H1 (cell line): ENCODE data around the gene ZNF182. TPM values are rescaled to one million over a fixed set of nuclear protein-coding genes. Genes with fewer than 3 reads are reported as not detected.

ENCODE experiments used
- CBX5 ChIP-seq: fragments of 300-800, 300-1000 bp; sonication (generic); IDR thresholded peaks from 2 replicates; pipeline ENCODE4 v1.7.1; 2016; ENCODE audit warnings: antibody characterized with exemption, low read length, low read depth
- CEBPB ChIP-seq: IDR thresholded peaks from 2 replicates; pipeline ENCODE4 v1.6.1; 2012; ENCODE audit warnings: low read depth, low read length
- SIN3A ChIP-seq, 2 experiments: IDR thresholded peaks in 1 of 2; conservative IDR thresholded peaks in 1 of 2; 2 replicates each; pipeline ENCODE4 v1.6.1; 2011 to 2012; ENCODE audit warnings: low read length in 2 of 2, improper control_type of control experiment in 1 of 2, low read depth in 1 of 2, mild to moderate bottlenecking in 1 of 2
- SRF ChIP-seq: IDR thresholded peaks from 2 replicates; pipeline ENCODE4 v1.6.1; 2011; ENCODE audit warnings: mild to moderate bottlenecking, low read depth, low read length, moderate library complexity
- TEAD4 ChIP-seq: IDR thresholded peaks from 2 replicates; pipeline ENCODE4 v1.6.1; 2012; ENCODE audit warnings: low read depth, low read length, inconsistent platforms, mixed read lengths
- polyA plus RNA-seq, 7 experiments: library from polyadenylated mRNA; depleted of rRNA in 3 of 7; stranded (reverse) in 5 of 7; unstranded in 2 of 7; fragments of >200 nt in 5 of 7; fragments of 200-250 nt in 2 of 7; gene quantifications; 1 replicate in 5 of 7; 2 replicates in 1 of 7; 4 replicates in 1 of 7; pipeline versions ENCODE4 v1.2.1 to v1.2.3, GENCODE V29; 2011 to 2013; ENCODE audit warnings: missing spikeins in 2 of 7, mixed read lengths in 2 of 7
- total RNA-seq: library from RNA; stranded (reverse); fragmentation: NEBNext Ultra II Directional; extraction: Animal tissue kit (Norgen Biotek cat#: 25700); gene quantifications from 2 replicates; pipeline ENCODE4 v1.2.1, GENCODE V29; 2021

Gene ZNF182
- total and polyA plus RNA-seq, 2 of the 8 experiments (the other 6 are each of a cell fraction or from before 2014, with no cell fraction given): 1.3 to 8.2 TPM

- no peak for TF ChIP-seq SIN3A (conservative IDR thresholded peaks at IDR 0.05 in 1 of 2, IDR thresholded peaks at IDR 0.05 in 1 of 2; ENCODE audit: low read depth in 1 of 2, low read length in 2 of 2)
- no peak for TF ChIP-seq SRF
- TF ChIP-seq CEBPB: no peak
- no peak for TF ChIP-seq CBX5
- TF ChIP-seq TEAD4: no peak
Measured at GRCh38 chrX:47991263-47992094, 12.3 kb downstream of the ZNF182 start (continued).
